ENCODE measurements around the gene SELPLG. TPM values are rescaled to one million over a fixed set of nuclear protein-coding genes. Genes with fewer than 3 reads are reported as not detected.

The SELPLG gene
- total RNA-seq, 1 experiment from 2014 or later, result 0.41 TPM

GRCh38 chr12:108594323-108594903 is 39.3 kb downstream of the SELPLG start:
- intact Hi-C loops (cut with micrococcal nuclease; ENCODE audit: unreplicated experiment), result no loop called here
- H3K4me1 ChIP-seq (ENCODE audit: control insufficient read depth, insufficient read depth, low read length), result no peaks in the 10 kb centered on the region
- H3K4me3 ChIP-seq (ENCODE audit: low read depth in 2 of 2, low read length in 2 of 2), result no peak overlapping the region
- no TSS peak for BruUV-seq (replicated peaks)
- no peak overlapping the region for H3K27ac ChIP-seq (ENCODE audit: low read length)
- DNase-seq (ENCODE audit: low read depth, low spot score), result no peak
- in situ Hi-C loops (cut with HindIII; ENCODE audit: low pct_unique_long_range_greater_than_20kb, low sequenced_read_pairs), result no loop called here
- H3K36me3 ChIP-seq (ENCODE audit: control insufficient read depth, insufficient read depth, low read length), result no peaks in the 10 kb centered on the region
- H3K9me3 ChIP-seq (ENCODE audit: control insufficient read depth, insufficient read depth, low read depth, low read length), result no peaks in the 10 kb centered on the region
- ChIA-PET POLR2A (no interaction called here), CTCF (interaction anchor here (0.8 kb wide), 1 partner anchor 17 kb away, joined by 3 read pairs; no protein-coding TSS in a partner anchor)
- TF ChIP-seq POLR2AphosphoS5 (IDR thresholded peaks at IDR 0.05; ENCODE audit: low read depth, low read length) (no peak), SIN3A (IDR thresholded peaks at IDR 0.05; ENCODE audit: borderline replicate concordance, insufficient read depth, low read depth, low read length) (no peak), TCF7L2 (IDR thresholded peaks at IDR 0.05; ENCODE audit: low read depth, low read length) (no peak)
- no peak for ATAC-seq
- H3K27me3 ChIP-seq (ENCODE audit: control insufficient read depth, insufficient read depth, low read length), result no peaks in the 10 kb centered on the region

- POLR2A ChIA-PET, result no interaction called here
- Histone ChIP-seq H3K9me3 (ENCODE audit: control insufficient read depth, insufficient read depth, low read depth, low read length) (no peaks in the 10 kb centered on the region), H3K27me3 (ENCODE audit: control insufficient read depth, insufficient read depth, low read length) (no peaks in the 10 kb centered on the region), H3K36me3 (ENCODE audit: control insufficient read depth, insufficient read depth, low read length) (no peaks in the 10 kb centered on the region), H3K4me3 (ENCODE audit: low read depth in 2 of 2, low read length in 2 of 2) (no peak overlapping the region), H3K4me1 (ENCODE audit: control insufficient read depth, insufficient read depth, low read length) (peaks cover 4% of the 10 kb centered on the region), H3K27ac (ENCODE audit: low read length) (no peak overlapping the region)
- no TSS peak for BruUV-seq (replicated peaks)
- no peak for TF ChIP-seq REST (IDR thresholded peaks at IDR 0.05; ENCODE audit: insufficient read depth in 1 of 2, low read depth in 2 of 2, low read length in 1 of 2)
- no peak for TF ChIP-seq CTCF (IDR thresholded peaks at IDR 0.05)
- TF ChIP-seq POLR2AphosphoS5 (IDR thresholded peaks at IDR 0.05; ENCODE audit: low read depth, low read length), result no peak
- no peak for TF ChIP-seq TCF7L2 (IDR thresholded peaks at IDR 0.05; ENCODE audit: low read depth, low read length)
- CTCF ChIA-PET, result interaction anchor here (0.6 kb wide), 1 partner anchor 202 kb away, joined by 4 read pairs; no protein-coding TSS in a partner anchor
- intact Hi-C loops (cut with micrococcal nuclease; ENCODE audit: unreplicated experiment), result no loop called here
- in situ Hi-C loops (cut with HindIII; ENCODE audit: low pct_unique_long_range_greater_than_20kb, low sequenced_read_pairs), result no loop called here
- ATAC-seq, result no peak
- no peak for DNase-seq (ENCODE audit: low read depth, low spot score)
Observed at GRCh38 chr12:108592033-108592909, 41.4 kb downstream of the SELPLG start.

All from Panc1 (cell line).